Activated CD4-positive, CD25-positive, alpha-beta regulatory T cell treated with anti-CD3 and anti-CD28 coated beads, Interleukin-2, amount 50 U/mL, for 16 hours (primary cell): Measurements from ENCODE around the gene SLC6A3.

Source experiments
- DNase-seq: peaks from one replicate; pipeline ENCODE4 v3.0.0-alpha.2; 2020; ENCODE audit warnings: low read depth, low spot score

Gene SLC6A3

DNA sequence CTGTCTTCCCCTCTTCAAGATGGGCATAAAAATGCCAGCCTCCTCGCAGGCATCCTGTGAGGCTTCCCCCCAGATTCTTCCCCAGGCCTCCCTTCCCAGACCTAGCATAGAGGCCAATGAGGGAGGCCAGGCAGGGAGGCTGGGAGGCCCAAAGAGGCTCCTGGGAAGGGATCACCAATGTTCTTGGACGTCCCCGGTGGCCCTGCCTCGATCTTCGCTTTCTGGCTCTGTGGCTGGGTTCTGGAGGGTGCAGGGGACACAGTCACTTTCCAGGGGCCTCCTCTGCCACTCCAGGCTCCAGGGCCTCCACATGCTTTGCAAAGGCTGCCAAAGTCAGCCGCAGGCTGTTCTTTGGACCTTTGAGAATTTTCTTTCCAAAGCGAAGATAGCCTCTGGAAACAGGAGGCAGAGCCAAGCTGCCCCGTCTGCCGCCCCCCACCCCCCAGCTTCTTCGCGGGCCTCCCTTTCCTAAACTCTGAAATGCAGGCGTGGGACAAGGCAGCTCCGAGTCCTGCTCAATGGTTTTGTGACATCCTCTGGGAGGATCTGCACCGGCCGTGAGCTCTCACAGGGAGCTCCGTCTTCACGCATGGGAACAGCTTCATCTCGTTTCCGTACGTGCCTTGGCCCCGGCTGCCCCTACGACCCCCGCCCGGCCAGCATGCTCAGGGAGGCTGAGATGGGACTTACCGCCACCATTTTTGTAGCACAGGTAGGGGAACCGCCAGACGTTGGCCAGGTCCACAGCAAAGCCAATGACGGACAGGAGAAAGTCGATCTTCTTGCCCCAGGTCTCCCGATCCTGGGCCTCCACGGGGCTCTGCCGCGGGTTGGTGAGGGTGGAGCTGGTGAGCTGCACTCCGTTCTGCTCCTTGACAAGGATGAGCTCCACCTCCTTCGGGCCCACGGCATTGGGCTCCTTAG, 2.8 kb downstream of the SLC6A3 start:
- no peak for DNase-seq

GRCh38 chr5:1441166-1441865, 3.9 kb downstream of the SLC6A3 start:
- DNase-seq, result no peak

DNA sequence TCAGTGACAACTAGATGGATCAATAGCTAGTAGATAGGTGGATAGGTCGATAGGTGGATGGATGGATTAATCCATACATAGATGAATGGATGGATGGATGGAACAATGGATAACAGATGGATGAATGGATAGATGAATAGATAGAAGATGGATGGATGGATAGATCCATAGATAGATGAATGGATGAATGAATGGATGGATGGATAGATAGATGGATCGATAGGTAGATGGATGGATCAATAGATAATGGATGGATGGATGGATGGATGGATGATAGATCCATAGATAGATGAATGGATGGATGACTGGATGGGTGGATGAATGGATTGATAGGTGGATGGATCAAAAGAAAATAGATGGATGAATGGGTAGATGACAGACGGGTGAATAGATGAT, 5.1 kb downstream of the SLC6A3 start:
- DNase-seq, result no peak

GRCh38 chr5:1439388-1440097, 5.7 kb downstream of the SLC6A3 start:
- DNase-seq, result no peak

- no peak for DNase-seq
These were observed 6.4 kb downstream of the SLC6A3 start for GRCh38 chr5:1438871-1439270.

DNA sequence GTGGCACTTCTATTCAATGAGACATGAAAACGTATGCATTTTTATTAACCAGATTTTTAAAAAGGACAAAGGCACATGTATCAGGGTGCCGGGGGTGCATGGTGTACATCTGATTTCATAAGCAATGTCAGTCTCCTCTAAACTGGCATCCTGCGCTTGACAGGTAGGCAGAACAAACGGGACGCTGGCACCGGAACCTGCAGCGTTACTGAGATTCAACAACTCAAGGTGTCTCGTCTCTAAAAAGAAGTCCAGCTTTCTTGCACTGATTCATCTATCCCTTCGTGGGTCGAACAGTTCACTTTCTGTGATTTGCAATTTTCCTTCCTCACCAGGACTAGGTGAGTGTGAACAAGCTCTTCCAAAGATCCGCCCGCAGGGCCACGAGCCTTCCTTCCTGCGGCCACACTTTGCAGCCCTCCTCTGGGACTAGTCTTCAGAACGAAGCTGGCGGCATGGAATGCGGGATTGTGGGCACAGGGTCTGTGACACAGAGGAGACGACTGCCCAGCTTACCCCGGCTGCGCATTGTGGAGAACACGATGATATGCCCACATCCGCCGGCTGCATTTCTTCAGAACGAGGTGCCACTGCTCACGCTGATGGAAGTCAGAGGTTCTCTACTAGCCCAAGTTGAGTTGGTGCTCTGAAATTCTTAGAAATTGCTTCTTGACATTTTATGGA, 7.2 kb downstream of the SLC6A3 start:
- no peak for DNase-seq

DNA sequence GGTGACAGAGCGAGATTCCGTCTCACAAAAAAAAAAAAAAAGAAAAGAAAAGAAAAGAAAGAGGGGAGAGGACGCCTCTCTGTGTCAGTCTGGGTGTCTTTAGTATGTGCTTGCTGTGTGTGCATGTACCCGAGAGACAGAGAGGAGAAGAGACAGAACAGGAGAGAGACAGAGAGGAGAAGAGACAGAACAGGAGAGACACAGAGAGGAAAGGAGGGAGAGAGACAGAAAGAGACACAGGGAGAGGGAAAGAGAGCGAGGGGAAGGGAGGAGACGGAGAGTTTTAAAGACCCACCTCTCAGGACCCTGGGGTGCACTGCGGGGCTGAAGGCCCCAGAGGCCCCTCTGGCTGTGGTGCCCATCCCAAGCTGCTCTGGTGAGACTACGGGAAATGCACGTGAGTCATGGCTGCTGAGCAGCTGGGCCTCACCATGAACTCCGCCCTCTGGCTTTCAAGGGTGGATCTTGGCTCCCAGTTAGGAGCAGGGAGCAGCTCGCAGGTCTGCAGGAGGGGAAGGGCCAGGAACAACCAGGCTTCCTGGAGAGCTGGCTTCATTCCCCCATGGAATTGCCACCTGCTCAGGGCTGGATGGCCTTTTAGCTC, 7.9 kb downstream of the SLC6A3 start:
- no peak for DNase-seq

DNA sequence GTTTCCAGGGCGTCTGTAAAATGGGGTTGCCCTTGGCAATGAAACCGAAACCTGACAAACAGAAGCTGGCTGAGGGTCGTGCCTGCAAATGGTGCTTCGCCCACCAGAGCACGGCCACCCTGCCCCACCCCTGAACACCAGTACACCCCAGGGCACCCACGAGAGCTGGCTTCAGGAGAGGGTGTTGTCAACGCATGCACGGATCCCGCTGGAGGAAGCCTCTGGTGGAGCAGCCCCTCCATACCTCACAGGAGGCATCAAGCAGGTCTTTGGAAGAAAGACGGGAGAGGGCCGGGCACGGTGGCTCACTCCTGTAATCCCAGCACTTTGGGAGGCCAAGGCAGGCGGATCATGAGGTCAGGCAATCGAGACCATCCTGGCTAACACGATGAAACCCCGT, 8.6 kb downstream of the SLC6A3 start:
- no peak for DNase-seq

- DNase-seq, result no peak
These were observed 9.2 kb downstream of the SLC6A3 start for GRCh38 chr5:1436036-1436435.

DNA sequence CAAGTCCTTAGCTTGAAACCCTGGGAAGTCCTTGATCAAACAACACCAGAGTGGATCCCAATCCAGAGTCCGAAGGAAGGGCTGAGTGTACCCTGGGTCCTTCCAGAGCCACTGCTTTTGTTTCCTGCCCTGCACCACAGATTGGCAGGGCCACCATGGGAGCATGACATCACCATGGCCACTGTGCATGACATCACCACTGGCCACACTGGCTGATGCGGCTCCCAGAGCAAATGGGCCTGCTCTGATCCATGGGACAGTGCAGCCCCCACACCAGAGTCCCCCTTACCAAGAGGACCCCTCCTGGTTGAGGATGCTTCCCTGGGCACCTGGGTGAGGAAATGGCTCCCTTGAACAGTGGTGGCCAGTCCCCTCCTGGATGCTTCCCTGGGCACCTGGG, 9.9 kb downstream of the SLC6A3 start:
- no peak for DNase-seq

- no peak for DNase-seq
These were observed 12.9 kb downstream of the SLC6A3 start for GRCh38 chr5:1432296-1432695.

DNA sequence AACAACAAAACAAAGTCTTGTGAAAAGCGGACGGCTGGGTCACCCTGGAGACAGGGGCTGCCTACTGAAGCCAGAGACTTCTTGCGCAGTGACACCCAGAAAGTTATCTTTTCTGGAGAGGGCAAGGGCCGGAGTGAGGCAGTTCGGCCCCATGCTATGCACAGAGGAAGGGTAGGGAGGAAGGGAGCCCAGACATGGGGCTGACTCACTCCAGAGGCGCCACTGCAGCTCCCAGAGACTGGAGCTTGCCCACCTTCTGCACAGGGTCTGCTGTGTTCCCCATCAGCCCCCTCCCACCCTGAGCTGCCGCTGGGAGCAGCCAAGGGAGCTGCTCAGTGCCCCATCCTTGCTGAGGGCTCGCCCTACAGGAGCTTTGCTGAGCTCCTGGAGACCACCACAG, 13.3 kb downstream of the SLC6A3 start:
- DNase-seq, result no peak

DNA sequence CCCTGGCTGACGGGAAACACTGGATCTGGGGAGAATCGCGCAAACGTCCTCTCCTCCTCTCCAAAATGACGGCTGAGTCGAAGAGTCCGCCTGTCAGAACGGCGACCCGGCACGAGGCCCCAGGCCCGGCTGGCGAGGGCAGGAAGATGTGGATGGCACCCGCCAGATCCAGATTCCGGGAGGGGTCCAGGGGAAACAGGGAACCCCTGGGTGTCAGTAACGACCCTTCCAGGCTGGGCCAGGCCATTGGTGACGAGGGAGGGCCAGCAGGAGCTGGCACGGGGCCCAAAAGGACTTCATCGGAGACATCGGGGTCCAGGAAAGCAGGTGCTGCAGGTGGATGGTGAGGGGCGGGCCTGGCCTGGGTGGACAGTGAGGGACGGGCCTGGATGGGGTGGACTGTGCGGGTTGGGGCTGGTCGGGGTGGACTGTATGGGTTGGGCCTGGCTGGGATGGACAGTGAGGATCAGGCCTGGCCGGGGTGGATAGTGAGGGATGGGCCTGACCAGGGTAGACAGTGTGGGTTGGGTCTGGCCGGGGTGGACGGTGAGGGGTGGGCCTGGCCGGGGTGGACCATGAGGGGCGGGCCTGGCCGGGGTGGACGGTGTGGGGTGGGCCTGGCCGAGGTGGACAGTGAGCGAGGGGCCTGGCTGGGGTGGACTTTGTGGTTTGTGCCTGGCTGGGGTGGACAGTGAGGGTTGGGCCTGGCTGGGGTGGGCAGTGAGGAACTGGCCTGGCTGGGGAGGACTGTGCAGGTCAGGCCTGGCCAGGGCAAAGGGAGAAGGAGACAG, 14.0 kb downstream of the SLC6A3 start:
- no peak for DNase-seq

- DNase-seq, result no peak
These were observed 15.0 kb downstream of the SLC6A3 start for GRCh38 chr5:1430121-1430795.

DNA sequence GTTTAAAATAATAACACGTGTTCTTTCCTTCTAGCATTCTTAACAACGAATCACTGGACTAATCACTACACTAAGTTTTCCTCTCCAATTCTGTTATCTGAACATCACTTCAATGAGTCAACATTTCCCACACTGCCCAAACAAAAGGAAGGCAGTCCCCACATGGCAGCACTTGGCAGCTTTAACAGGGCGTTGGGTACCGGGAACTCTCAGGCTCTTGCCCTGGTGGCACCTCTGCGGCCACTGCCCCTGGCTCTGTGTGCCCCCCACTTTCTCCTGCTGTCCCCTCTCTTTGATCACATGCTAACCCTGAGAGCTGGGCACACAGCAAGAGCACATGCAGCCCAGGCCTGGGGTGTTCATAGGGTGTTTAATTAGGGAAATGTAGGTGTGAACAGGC, 15.7 kb downstream of the SLC6A3 start:
- DNase-seq, result no peak

- no peak for DNase-seq
These were observed 16.2 kb downstream of the SLC6A3 start for GRCh38 chr5:1429066-1429465.

DNA sequence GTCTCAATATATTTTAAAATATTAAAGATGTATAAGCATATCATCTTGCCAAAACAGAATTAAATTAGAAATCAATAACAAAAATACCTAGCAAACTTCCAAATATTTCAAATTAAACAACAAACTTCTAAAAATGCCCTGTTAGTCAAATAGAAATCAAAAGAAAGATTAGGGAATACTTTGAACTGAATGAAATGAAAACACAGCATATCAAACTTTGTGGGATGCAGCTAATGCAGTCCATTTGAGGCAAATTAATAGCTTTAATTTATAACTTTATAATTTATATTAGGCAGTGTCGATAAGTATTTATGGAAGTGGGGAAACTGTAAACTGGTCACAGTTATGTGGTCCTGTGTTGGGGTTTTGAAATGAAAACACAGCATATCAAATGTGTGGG, 17.1 kb downstream of the SLC6A3 start:
- DNase-seq, result no peak

- no peak for DNase-seq
These were observed 20.5 kb downstream of the SLC6A3 start for GRCh38 chr5:1424716-1425115.

- no peak for DNase-seq
These were observed 21.2 kb downstream of the SLC6A3 start for GRCh38 chr5:1423901-1424603.
